Colonic mucosa (tissue), 4 donors: ENCODE measurements around the gene C1QL1. TPM values are rescaled to one million over a fixed set of nuclear protein-coding genes. Genes with fewer than 3 reads are reported as not detected.

Experiments
- DNase-seq: peaks from one replicate; pipeline ENCODE4 v3.0.0-alpha.2; 2020
- H3K27ac ChIP-seq: fragments of 200-600 bp; one replicate; pipeline ENCODE4 v1.8.0; 2021
- H3K27me3 ChIP-seq: fragments of 200-600 bp; one replicate; pipeline ENCODE4 v1.8.0; 2021
- H3K36me3 ChIP-seq: fragments of 200-600 bp; one replicate; pipeline ENCODE4 v1.8.0; 2021
- H3K4me1 ChIP-seq: fragments of 200-600 bp; one replicate; pipeline ENCODE4 v1.8.0; 2021; ENCODE audit warnings: mild to moderate bottlenecking
- H3K4me3 ChIP-seq: fragments of 200-600 bp; one replicate; pipeline ENCODE4 v1.8.0; 2021
- H3K9ac ChIP-seq, 2 donors: one replicate each; pipeline ENCODE4 v1.7.0; 2013; ENCODE audit warnings: control low read depth in 2 of 2, low read depth in 2 of 2, low read length in 2 of 2
- H3K9me3 ChIP-seq: fragments of 200-600 bp; one replicate; pipeline ENCODE4 v1.8.0; 2021
- intact Hi-C: fragments of 100-400 bp; cut with DNase I; formaldehyde crosslinking; loops from one replicate; pipeline ENCODE4 v1.14.1; 2022
- total RNA-seq, 2 donors: library from RNA; stranded (reverse); fragmentation: NEBNext Ultra II Directional in 1 of 2; extraction: Animal tissue kit (Norgen Biotek cat#: 25700) in 1 of 2; gene quantifications; one replicate each; pipeline ENCODE4 v1.2.1, GENCODE V29; 2021
- TF ChIP-seq, protein P1 (sequence below): fragments of 200-600 bp; IDR thresholded peaks from one replicate; pipeline ENCODE4 v1.8.0; 2022; ENCODE audit warnings: antibody characterized with exemption, mild to moderate bottlenecking
- donor health status: healthy.
- donor health status: DM: no; HTN: no; CAD: no.
- donor health status: DM: no; HTN: no; CAD: no.

The C1QL1 gene
- total RNA-seq, 2 donors from 2014 or later = 1.2 to 1.9 TPM

DNA sequence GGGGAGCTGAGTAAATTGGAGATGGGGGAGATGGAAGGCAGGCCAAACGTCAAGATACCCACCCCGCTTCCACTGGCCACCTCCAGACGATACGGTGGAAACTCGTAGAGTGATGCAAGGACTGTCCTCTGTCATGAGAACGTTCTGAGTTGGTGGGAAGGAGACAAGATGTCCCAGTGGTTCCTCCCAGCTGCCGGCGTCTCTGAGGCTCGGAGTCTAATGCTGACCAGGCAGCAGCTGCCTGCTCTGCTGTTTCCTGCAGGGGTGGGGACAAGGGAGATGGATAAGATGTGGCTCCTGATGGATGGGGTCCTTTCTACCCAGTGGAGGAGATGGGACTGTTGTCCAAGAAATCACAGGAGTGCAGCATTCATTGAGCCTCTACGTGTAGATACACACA, 28.2 kb upstream of the C1QL1 start:
- no peak overlapping the region for H3K27ac ChIP-seq
- no peak overlapping the region for H3K9ac ChIP-seq
- H3K4me3 ChIP-seq = no peak overlapping the region
- no peaks in the 10 kb centered on the region for H3K27me3 ChIP-seq
- no peaks in the 10 kb centered on the region for H3K4me1 ChIP-seq
- no peaks in the 10 kb centered on the region for H3K36me3 ChIP-seq
- TF ChIP-seq, protein P1, sequence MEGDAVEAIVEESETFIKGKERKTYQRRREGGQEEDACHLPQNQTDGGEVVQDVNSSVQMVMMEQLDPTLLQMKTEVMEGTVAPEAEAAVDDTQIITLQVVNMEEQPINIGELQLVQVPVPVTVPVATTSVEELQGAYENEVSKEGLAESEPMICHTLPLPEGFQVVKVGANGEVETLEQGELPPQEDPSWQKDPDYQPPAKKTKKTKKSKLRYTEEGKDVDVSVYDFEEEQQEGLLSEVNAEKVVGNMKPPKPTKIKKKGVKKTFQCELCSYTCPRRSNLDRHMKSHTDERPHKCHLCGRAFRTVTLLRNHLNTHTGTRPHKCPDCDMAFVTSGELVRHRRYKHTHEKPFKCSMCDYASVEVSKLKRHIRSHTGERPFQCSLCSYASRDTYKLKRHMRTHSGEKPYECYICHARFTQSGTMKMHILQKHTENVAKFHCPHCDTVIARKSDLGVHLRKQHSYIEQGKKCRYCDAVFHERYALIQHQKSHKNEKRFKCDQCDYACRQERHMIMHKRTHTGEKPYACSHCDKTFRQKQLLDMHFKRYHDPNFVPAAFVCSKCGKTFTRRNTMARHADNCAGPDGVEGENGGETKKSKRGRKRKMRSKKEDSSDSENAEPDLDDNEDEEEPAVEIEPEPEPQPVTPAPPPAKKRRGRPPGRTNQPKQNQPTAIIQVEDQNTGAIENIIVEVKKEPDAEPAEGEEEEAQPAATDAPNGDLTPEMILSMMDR = no peak
- no peaks in the 10 kb centered on the region for H3K9me3 ChIP-seq
- no peak for DNase-seq
- intact Hi-C loops = no loop called here

GRCh38 chr17:44995436-44996001, 27.4 kb upstream of the C1QL1 start:
- Histone ChIP-seq H3K4me3 (no peak overlapping the region), H3K27ac (no peak overlapping the region), H3K9me3 (no peaks in the 10 kb centered on the region), H3K36me3 (no peaks in the 10 kb centered on the region), H3K27me3 (no peaks in the 10 kb centered on the region), H3K9ac (no peak overlapping the region), H3K4me1 (no peaks in the 10 kb centered on the region)
- DNase-seq = no peak
- TF ChIP-seq, protein P1 = no peak
- intact Hi-C loops = no loop called here

DNA sequence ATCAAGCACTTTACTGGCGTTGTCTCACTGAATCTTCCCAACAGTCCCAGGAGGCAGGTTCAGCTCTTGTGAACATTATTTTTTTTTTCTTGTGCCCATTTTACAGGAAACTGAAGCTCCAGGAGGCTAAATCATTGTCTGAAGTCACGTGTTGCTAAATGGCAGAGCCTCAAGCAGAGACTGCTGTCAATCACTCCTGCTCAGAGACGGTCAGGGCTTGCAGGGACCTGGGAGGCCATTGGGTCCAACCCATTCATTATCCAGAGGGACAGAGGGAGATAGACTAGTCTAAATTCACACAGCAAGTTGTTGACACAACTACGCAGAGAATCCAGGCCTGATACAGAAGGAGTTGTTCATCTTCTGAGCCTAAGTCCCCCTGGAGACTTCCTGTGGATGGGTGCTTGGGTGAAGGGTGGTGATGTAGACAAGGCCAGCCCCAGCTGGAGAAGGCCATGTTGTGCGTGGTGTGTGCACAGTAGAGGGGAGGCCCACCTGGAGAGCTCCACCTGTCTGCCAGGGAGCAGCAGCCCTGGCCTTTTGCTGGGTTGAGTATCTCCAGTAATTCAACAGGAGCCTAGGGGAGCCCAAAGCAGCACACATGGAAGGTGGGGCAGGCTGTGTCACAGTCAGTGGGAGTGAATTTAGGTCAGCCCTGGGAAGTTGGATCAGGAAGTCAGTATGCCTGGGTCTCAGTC, 24.3 kb upstream of the C1QL1 start:
- TF ChIP-seq, protein P1 = no peak
- H3K27me3 ChIP-seq = peaks cover 5% of the 10 kb centered on the region
- H3K4me3 ChIP-seq = no peak overlapping the region
- H3K36me3 ChIP-seq = no peaks in the 10 kb centered on the region
- DNase-seq = no peak
- no peaks in the 10 kb centered on the region for H3K9me3 ChIP-seq
- no peak overlapping the region for H3K27ac ChIP-seq
- H3K4me1 ChIP-seq = no peaks in the 10 kb centered on the region
- intact Hi-C loops = no loop called here
- H3K9ac ChIP-seq = no peak overlapping the region

DNA sequence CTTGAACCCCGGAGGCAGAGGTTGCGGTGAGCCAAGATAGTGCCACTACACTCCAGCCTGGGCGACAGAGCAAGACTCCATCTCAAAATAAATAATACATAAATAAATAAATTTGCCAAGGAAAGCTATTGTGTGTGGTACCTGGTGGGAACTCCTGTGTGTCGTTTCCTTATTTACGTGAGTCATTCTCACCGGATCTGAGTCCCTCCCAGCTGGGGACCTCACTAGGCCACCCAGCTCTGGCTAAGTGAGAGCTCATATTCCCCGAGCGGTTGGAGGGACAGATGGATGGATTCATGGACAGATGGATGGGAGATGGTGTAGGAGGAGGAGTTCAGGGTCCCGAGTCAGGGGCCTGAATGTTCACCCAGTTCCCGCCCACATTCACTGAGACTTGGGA, 22.9 kb upstream of the C1QL1 start:
- DNase-seq = no peak
- no peak overlapping the region for H3K27ac ChIP-seq
- intact Hi-C loops = no loop called here
- H3K9me3 ChIP-seq = no peaks in the 10 kb centered on the region
- H3K9ac ChIP-seq = no peak overlapping the region
- peaks cover 5% of the 10 kb centered on the region for H3K27me3 ChIP-seq
- no peak overlapping the region for H3K4me3 ChIP-seq
- TF ChIP-seq, protein P1 = no peak
- no peaks in the 10 kb centered on the region for H3K4me1 ChIP-seq
- no peaks in the 10 kb centered on the region for H3K36me3 ChIP-seq

DNA sequence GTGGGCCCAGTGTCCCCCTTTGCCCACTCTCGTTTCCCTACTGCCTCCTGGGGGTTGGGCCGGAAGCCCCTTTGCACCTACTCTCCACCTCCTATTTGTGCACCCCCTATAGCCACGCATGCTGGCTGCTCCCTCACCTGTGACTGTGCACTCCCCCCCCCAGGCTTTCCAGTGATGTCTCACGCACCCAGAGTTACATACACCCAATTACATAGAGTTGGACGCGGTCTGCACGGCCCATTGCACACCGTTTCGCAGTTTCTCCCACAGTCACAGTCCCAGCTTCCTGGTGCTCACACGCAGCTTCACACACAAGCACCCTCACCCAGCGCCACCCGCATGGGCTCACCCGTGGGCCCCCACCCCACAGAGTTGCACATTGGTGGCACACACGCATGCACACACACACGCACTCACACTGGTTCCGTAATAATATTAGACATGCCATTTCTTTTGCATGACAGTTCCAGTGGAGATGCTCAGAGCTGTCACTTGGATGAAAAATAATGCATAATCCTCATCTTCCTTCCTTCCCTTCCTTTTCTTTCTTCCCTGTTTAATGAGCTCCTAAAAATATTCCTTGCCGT, 21.5 kb upstream of the C1QL1 start:
- Histone ChIP-seq H3K9ac (no peak overlapping the region), H3K27ac (no peak overlapping the region), H3K4me3 (no peak overlapping the region), H3K9me3 (no peaks in the 10 kb centered on the region), H3K27me3 (peaks cover 5% of the 10 kb centered on the region), H3K36me3 (no peaks in the 10 kb centered on the region), H3K4me1 (no peaks in the 10 kb centered on the region)
- intact Hi-C loops = no loop called here
- TF ChIP-seq, protein P1 = no peak
- DNase-seq = no peak
